GM18868 (cell line): ENCODE results near the gene CDH13.

ENCODE experiments used
- ATAC-seq: cut with Tn5 transposase; IDR thresholded peaks from one replicate; pipeline ENCODE4 v1.9.1; 2021; ENCODE audit warnings: mild to moderate bottlenecking, moderate library complexity; ENCODE audit not compliant: unreplicated experiment

Gene CDH13

GRCh38 chr16:83374979-83375378 is 748.2 kb downstream of the CDH13 start:
- ATAC-seq = no peak

- ATAC-seq = no peak
Measured at GRCh38 chr16:83389751-83390150, 763.0 kb downstream of the CDH13 start.

- no peak for ATAC-seq
Measured at GRCh38 chr16:83390759-83391158, 764.0 kb downstream of the CDH13 start.

- no peak for ATAC-seq
Measured at GRCh38 chr16:83392743-83393142, 766.0 kb downstream of the CDH13 start.

- no peak for ATAC-seq
Measured at GRCh38 chr16:83393196-83393981, 766.6 kb downstream of the CDH13 start.

- ATAC-seq = no peak
Measured at GRCh38 chr16:83397601-83398291, 771.0 kb downstream of the CDH13 start.

- ATAC-seq = no peak
Measured at GRCh38 chr16:83400234-83400633, 773.5 kb downstream of the CDH13 start.

GRCh38 chr16:83402160-83402814 is 775.5 kb downstream of the CDH13 start:
- ATAC-seq = no peak

- no peak for ATAC-seq
Measured at GRCh38 chr16:83402967-83403366, 776.2 kb downstream of the CDH13 start.

- no peak for ATAC-seq
Measured at GRCh38 chr16:83403761-83404160, 777.0 kb downstream of the CDH13 start.

- no peak for ATAC-seq
Measured at GRCh38 chr16:83404261-83404660, 777.5 kb downstream of the CDH13 start.

- ATAC-seq = no peak
Measured at GRCh38 chr16:83407928-83408327, 781.2 kb downstream of the CDH13 start.

GRCh38 chr16:83409347-83409746 is 782.6 kb downstream of the CDH13 start:
- no peak for ATAC-seq

- no peak for ATAC-seq
Measured at GRCh38 chr16:83418565-83418964, 791.8 kb downstream of the CDH13 start.

GRCh38 chr16:83420206-83420760 is 793.5 kb downstream of the CDH13 start:
- ATAC-seq = no peak

- no peak for ATAC-seq
Measured at GRCh38 chr16:83433201-83433600, 806.4 kb downstream of the CDH13 start.

- no peak for ATAC-seq
Measured at GRCh38 chr16:83437036-83437435, 810.3 kb downstream of the CDH13 start.

GRCh38 chr16:83438326-83438725 is 811.6 kb downstream of the CDH13 start:
- no peak for ATAC-seq

- no peak for ATAC-seq
Measured at GRCh38 chr16:83439412-83439811, 812.6 kb downstream of the CDH13 start.

GRCh38 chr16:83441517-83441916 is 814.7 kb downstream of the CDH13 start:
- no peak for ATAC-seq

GRCh38 chr16:83443972-83444371 is 817.2 kb downstream of the CDH13 start:
- no peak for ATAC-seq

GRCh38 chr16:83447560-83447959 is 820.8 kb downstream of the CDH13 start:
- no peak for ATAC-seq
